Endodermal cell (in vitro differentiated cells): ENCODE measurements around the gene TFAP2D. TPM values are rescaled to one million over a fixed set of nuclear protein-coding genes. Genes with fewer than 3 reads are reported as not detected.

ENCODE experiments used
- DNase-seq: peaks from one replicate; pipeline ENCODE4 v3.0.0-alpha.2; 2017
- H3K27ac ChIP-seq: 2 replicates; pipeline ENCODE4 v1.5.1; 2013; ENCODE audit warnings: mild to moderate bottlenecking, low read depth, low read length, moderate library complexity
- H3K27me3 ChIP-seq: 2 replicates; pipeline ENCODE4 v1.6.1; 2013; ENCODE audit warnings: mild to moderate bottlenecking, low read length, moderate library complexity; ENCODE audit not compliant: insufficient read depth, control insufficient read depth, poor library complexity, severe bottlenecking
- H3K36me3 ChIP-seq: 2 replicates; pipeline ENCODE4 v1.7.0; 2013; ENCODE audit warnings: mild to moderate bottlenecking, low read length, moderate library complexity; ENCODE audit not compliant: control insufficient read depth, insufficient read depth
- H3K4me1 ChIP-seq: one replicate; pipeline ENCODE4 v1.7.0; 2013; ENCODE audit warnings: low read length; ENCODE audit not compliant: control insufficient read depth, insufficient read depth
- H3K4me3 ChIP-seq: 2 replicates; pipeline ENCODE4 v1.5.1; 2013; ENCODE audit warnings: mild to moderate bottlenecking, low read length, moderate library complexity
- H3K9ac ChIP-seq: 2 replicates; pipeline ENCODE4 v1.6.1; 2013; ENCODE audit warnings: mild to moderate bottlenecking, low read length, moderate library complexity; ENCODE audit not compliant: poor library complexity, severe bottlenecking; ENCODE audit errors: extremely low read depth
- H3K9me3 ChIP-seq: 2 replicates; pipeline ENCODE4 v1.6.1; 2013; ENCODE audit warnings: mild to moderate bottlenecking, low read length, moderate library complexity; ENCODE audit not compliant: control insufficient read depth
- H3K27ac Mint-ChIP-seq: 2 replicates; pipeline ENCODE4 v1.8.0; 2020; ENCODE audit warnings: mixed read lengths
- H3K27me3 Mint-ChIP-seq: 2 replicates; pipeline ENCODE4 v1.8.0; 2021; ENCODE audit warnings: mild to moderate bottlenecking, mixed read lengths; ENCODE audit not compliant: insufficient read depth
- H3K36me3 Mint-ChIP-seq: 2 replicates; pipeline ENCODE4 v1.8.0; 2020; ENCODE audit warnings: low read depth, mixed read lengths
- H3K4me1 Mint-ChIP-seq: 2 replicates; pipeline ENCODE4 v1.8.0; 2020; ENCODE audit warnings: mixed read lengths
- H3K4me3 Mint-ChIP-seq: 2 replicates; pipeline ENCODE4 v1.8.0; 2020; ENCODE audit warnings: mild to moderate bottlenecking, moderate library complexity, mixed read lengths
- H3K9me3 Mint-ChIP-seq: 2 replicates; pipeline ENCODE4 v1.8.0; 2020; ENCODE audit warnings: mild to moderate bottlenecking, mixed read lengths
- WGBS, 2 experiments: methylation state at CpG; one replicate each; pipeline versions ENCODE4 v1.1.5 to v1.1.7; 2013; ENCODE audit warnings: missing lambda C conversion rate in 2 of 2, mixed read lengths in 1 of 2; ENCODE audit not compliant: insufficient coverage in 1 of 2, insufficient read length in 1 of 2; 5-methylcytosine and 5-hydroxymethylcytosine counted together
- total RNA-seq, 2 donors: library from RNA; stranded (reverse); fragmentation: NEBNext Ultra II Directional in 1 of 2; extraction: Animal tissue kit (Norgen Biotek cat#: 25700) in 1 of 2; gene quantifications; 2 replicates in 1 of 2; 3 replicates in 1 of 2; pipeline ENCODE4 v1.2.1, GENCODE V29; 2021
- TF ChIP-seq, protein P1 (sequence below): fragments of 200-600 bp; sonication (generic); conservative IDR thresholded peaks from 2 replicates; pipeline ENCODE4 v1.5.0; 2021; ENCODE audit warnings: antibody characterized with exemption, mild to moderate bottlenecking

TFAP2D gene
- total RNA-seq, 2 donors from 2014 or later: not detected

DNA sequence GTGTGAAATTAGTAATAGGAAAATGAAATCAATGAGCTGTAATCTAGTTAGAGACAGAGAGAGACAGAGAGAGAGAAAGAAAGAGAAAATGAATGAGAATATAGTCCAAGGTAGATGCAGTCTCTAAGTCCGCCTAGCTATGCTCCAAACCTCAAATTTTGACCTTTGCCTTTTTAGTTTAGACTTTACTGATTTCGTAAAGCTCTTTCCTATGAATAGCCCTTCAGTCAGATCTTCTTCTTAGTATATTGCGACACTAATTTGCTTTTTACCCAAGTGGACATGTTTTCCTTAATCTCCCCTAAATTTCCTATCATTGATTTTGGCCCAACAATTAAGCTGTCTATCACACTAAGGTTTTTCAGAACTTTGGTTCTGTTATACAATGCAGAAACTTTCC, 49.5 kb downstream of the TFAP2D start:
- no peak overlapping the region for H3K27ac Mint-ChIP-seq
- H3K4me3 Mint-ChIP-seq: no peak overlapping the region
- no peak overlapping the region for H3K27ac ChIP-seq
- no peaks in the 10 kb centered on the region for H3K36me3 Mint-ChIP-seq
- H3K9ac ChIP-seq: no peak overlapping the region
- DNase-seq: no peak
- no peaks in the 10 kb centered on the region for H3K27me3 Mint-ChIP-seq
- no peaks in the 10 kb centered on the region for H3K9me3 Mint-ChIP-seq
- H3K4me1 ChIP-seq: no peaks in the 10 kb centered on the region
- H3K4me3 ChIP-seq: no peak overlapping the region
- TF ChIP-seq, protein P1, sequence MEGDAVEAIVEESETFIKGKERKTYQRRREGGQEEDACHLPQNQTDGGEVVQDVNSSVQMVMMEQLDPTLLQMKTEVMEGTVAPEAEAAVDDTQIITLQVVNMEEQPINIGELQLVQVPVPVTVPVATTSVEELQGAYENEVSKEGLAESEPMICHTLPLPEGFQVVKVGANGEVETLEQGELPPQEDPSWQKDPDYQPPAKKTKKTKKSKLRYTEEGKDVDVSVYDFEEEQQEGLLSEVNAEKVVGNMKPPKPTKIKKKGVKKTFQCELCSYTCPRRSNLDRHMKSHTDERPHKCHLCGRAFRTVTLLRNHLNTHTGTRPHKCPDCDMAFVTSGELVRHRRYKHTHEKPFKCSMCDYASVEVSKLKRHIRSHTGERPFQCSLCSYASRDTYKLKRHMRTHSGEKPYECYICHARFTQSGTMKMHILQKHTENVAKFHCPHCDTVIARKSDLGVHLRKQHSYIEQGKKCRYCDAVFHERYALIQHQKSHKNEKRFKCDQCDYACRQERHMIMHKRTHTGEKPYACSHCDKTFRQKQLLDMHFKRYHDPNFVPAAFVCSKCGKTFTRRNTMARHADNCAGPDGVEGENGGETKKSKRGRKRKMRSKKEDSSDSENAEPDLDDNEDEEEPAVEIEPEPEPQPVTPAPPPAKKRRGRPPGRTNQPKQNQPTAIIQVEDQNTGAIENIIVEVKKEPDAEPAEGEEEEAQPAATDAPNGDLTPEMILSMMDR: no peak
- WGBS, 2 experiments: 87 to 92% methylated on average over 3 of the region's 3 CpGs
- peaks cover 3% of the 10 kb centered on the region for H3K4me1 Mint-ChIP-seq
- H3K27me3 ChIP-seq: no peaks in the 10 kb centered on the region
- H3K9me3 ChIP-seq: no peaks in the 10 kb centered on the region
- no peaks in the 10 kb centered on the region for H3K36me3 ChIP-seq

DNA sequence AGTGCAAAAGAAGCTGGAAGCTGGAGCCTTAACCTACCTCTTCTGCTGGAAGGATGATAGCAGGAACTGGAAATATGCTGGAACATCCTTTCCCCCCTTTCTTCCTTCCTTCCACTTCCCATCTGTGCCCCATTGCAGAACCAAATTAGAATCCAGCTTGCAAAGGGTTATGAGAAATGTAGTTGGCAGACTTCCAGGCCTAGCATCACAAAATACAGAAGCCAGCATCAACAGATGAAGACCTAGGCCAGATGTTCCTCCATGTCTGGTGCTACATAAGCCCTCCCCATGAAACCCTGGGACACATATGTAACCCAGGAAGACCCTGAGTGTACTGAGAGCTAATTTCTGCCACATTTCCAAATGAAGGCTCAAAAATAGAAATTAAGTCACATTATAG, 65.4 kb downstream of the TFAP2D start:
- Mint-ChIP-seq H3K4me1 (no peaks in the 10 kb centered on the region), H3K9me3 (no peaks in the 10 kb centered on the region), H3K27me3 (no peaks in the 10 kb centered on the region), H3K27ac (no peak overlapping the region), H3K4me3 (no peak overlapping the region), H3K36me3 (no peaks in the 10 kb centered on the region)
- TF ChIP-seq, protein P1: no peak
- Histone ChIP-seq H3K36me3 (no peaks in the 10 kb centered on the region), H3K27me3 (no peaks in the 10 kb centered on the region), H3K9ac (no peak overlapping the region), H3K4me1 (no peaks in the 10 kb centered on the region), H3K9me3 (no peaks in the 10 kb centered on the region), H3K4me3 (no peak overlapping the region), H3K27ac (no peak overlapping the region)
- DNase-seq: no peak

DNA sequence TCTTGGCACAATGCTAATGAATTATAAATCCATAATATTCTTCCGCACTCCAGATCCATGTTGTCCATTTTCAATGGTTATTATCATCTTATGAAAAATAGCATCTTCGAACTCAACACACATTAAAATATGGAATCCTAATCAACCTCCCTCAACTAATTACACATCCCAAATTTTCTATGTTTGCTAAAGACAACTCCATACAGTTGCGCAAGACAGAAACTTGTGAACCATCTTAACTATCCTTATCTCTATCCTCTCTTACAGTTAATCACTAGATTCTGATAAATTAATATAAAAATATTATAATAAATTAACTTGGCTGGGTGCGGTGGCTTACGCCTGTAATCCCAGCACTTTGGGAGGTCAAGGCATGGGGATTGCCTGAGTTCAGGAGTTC, 67.1 kb downstream of the TFAP2D start:
- H3K27me3 ChIP-seq: no peaks in the 10 kb centered on the region
- Mint-ChIP-seq H3K4me1 (no peaks in the 10 kb centered on the region), H3K4me3 (no peak overlapping the region), H3K9me3 (no peaks in the 10 kb centered on the region), H3K27ac (no peak overlapping the region), H3K36me3 (no peaks in the 10 kb centered on the region), H3K27me3 (no peaks in the 10 kb centered on the region)
- H3K36me3 ChIP-seq: no peaks in the 10 kb centered on the region
- H3K9ac ChIP-seq: no peak overlapping the region
- H3K4me1 ChIP-seq: no peaks in the 10 kb centered on the region
- no peak overlapping the region for H3K4me3 ChIP-seq
- H3K9me3 ChIP-seq: no peaks in the 10 kb centered on the region
- H3K27ac ChIP-seq: no peak overlapping the region
- WGBS, 2 experiments: 96 to 100% methylated on average over 1 to 5 of the region's 5 CpGs
- TF ChIP-seq, protein P1: no peak
- no peak for DNase-seq
